ENCODE measurements around the gene HRK. TPM values are rescaled to one million over a fixed set of nuclear protein-coding genes. Genes with fewer than 3 reads are reported as not detected.

The HRK gene
- total and polyA plus RNA-seq, 9 of the 15 experiments (the other 6 are each of a cell fraction or from before 2014, with no cell fraction given) = 0.01 to 0.05 (median 0.04) TPM; not detected in 6

DNA sequence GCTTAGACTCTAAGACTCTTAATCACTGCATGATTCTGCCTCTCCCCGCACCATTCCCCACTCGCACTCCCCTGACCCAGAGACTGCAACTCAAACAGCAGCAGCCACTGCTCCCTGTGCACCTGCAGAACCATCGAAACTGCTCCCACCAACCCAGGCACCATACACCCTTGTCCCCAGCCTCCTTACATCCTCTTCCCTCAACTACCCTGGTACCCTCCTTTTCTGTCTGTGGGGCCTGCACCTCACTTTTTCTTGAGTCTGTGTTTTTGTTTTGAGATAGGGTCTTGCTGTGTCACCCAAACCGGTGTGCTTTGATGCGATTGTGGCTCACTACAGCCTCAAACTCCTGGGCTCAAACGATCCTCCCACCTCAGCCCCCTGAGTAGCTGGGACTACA lies 73.7 kb downstream of the HRK start:
- Histone ChIP-seq H3K27me3 (ENCODE audit: control insufficient read depth in 2 of 2, insufficient read depth in 2 of 2, low read length in 2 of 2) (no peaks in the 10 kb centered on the region), H2AFZ (ENCODE audit: low read depth, low read length) (no peak overlapping the region), H3K27ac (ENCODE audit: extremely low read depth, low read depth, low read length) (no peak overlapping the region), H4K20me1 (replicated peaks; ENCODE audit: control insufficient read depth, insufficient read depth, low read length) (no peaks in the 10 kb centered on the region; the same call in 1 of the 2 replicates), H3K4me3 (no peak overlapping the region), H3K9ac (ENCODE audit: insufficient read depth in 1 of 2, low read depth in 2 of 2, low read length in 2 of 2) (no peak overlapping the region), H3K36me3 (ENCODE audit: control insufficient read depth, insufficient read depth, low read length) (no peaks in the 10 kb centered on the region), H3K79me2 (ENCODE audit: control insufficient read depth, insufficient read depth, low read length) (no peaks in the 10 kb centered on the region), H3K4me1 (replicated peaks in 1 of 2; ENCODE audit: control insufficient read depth in 2 of 2, insufficient read depth in 2 of 2, low read length in 2 of 2) (no peaks in the 10 kb centered on the region; a peak in 1 of 5 replicates), H3K9me1 (ENCODE audit: control insufficient read depth, insufficient read depth, low read length) (no peaks in the 10 kb centered on the region), H3K4me2 (ENCODE audit: insufficient read depth, low read length) (no peak overlapping the region), H3K9me3 (replicated peaks; ENCODE audit: control insufficient read depth, insufficient read depth, low read depth, low read length) (no peaks in the 10 kb centered on the region)
- intact Hi-C loops (cut with micrococcal nuclease) (no loop called here), in situ Hi-C loops (cut with MboI) (no loop called here)
- DNase-seq (ENCODE audit: extremely low read depth in 1 of 4, low spot score in 3 of 4) = no peak
- POLR2A ChIA-PET = interaction anchor here (1.0 to 1.2 kb wide), 2 partner anchors 9 to 11 kb away, joined by 3 read pairs; no protein-coding TSS in a partner anchor
- TF ChIP-seq, protein P1, sequence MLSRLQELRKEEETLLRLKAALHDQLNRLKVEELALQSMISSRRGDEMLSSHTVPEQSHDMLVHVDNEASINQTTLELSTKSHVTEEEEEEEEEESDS (CRISPR knock-in tag; IDR thresholded peaks at IDR 0.05) = no peak
- TF ChIP-seq EGR1 (conservative IDR thresholded peaks at IDR 0.05) (no peak), ZNF184 (CRISPR knock-in tag; IDR thresholded peaks at IDR 0.05) (no peak), CHD2 (IDR thresholded peaks at IDR 0.05; ENCODE audit: low read depth, low read length) (no peak), TAF7 (tag; IDR thresholded peaks at IDR 0.05) (no peak), ZNF253 (CRISPR knock-in tag; conservative IDR thresholded peaks at IDR 0.05) (no peak)
- FAIRE-seq = no peak
- no TSS peak for BruUV-seq (replicated peaks)
- ATAC-seq = no peak
- WGBS (ENCODE audit: insufficient coverage, low coverage, missing lambda C conversion rate) = 45% methylated on average over 6 of the region's 6 CpGs
- CTCF ChIA-PET (ENCODE audit: low intra/inter-chr PET ratio) = no interaction called here

DNA sequence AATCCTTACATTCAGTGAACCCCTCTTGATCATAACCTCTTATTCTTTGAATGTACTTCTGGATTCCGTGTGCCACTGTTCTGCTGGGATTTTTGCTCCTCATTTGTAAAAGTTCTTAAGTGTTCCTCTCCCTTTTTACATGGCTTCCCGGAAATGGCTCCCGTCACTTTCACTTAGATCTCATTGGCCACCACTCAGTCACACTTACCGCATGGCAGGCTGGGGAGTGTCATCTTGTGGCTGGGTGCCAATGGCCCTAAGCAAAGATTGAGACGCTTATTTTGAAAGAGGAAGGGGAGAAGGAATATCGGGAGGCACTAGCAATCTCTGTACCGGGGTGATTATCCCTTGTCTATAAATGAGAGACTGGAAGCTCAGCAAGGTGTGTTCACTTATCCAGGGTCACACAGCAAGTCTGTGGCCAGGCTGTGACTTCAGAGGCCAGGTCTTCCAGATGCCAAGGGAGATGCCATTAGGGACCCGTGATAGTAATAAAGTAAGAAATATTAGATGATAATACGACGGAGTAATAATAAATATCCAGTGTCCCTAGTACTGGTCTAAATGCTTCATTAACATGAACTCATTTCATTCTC lies 74.3 kb downstream of the HRK start:
- in situ Hi-C loops (cut with MboI) (no loop called here), intact Hi-C loops (cut with micrococcal nuclease) (no loop called here)
- no peak overlapping the region for H2AFZ ChIP-seq (ENCODE audit: low read depth, low read length)
- no peak overlapping the region for H3K27ac ChIP-seq (ENCODE audit: extremely low read depth, low read depth, low read length)
- no peaks in the 10 kb centered on the region; a peak in 1 of 5 replicates for H3K4me1 ChIP-seq (replicated peaks in 1 of 2; ENCODE audit: control insufficient read depth in 2 of 2, insufficient read depth in 2 of 2, low read length in 2 of 2)
- H3K9me3 ChIP-seq (replicated peaks; ENCODE audit: control insufficient read depth, insufficient read depth, low read depth, low read length) = no peaks in the 10 kb centered on the region
- no peaks in the 10 kb centered on the region for H3K36me3 ChIP-seq (ENCODE audit: control insufficient read depth, insufficient read depth, low read length)
- no peaks in the 10 kb centered on the region for H3K79me2 ChIP-seq (ENCODE audit: control insufficient read depth, insufficient read depth, low read length)
- BruUV-seq (replicated peaks) = no TSS peak
- peak; percentile 40 for FAIRE-seq
- H3K4me2 ChIP-seq (ENCODE audit: insufficient read depth, low read length) = no peak overlapping the region
- no peaks in the 10 kb centered on the region for H3K9me1 ChIP-seq (ENCODE audit: control insufficient read depth, insufficient read depth, low read length)
- H4K20me1 ChIP-seq (replicated peaks; ENCODE audit: control insufficient read depth, insufficient read depth, low read length) = no peaks in the 10 kb centered on the region; the same call in 1 of the 2 replicates
- no peak overlapping the region for H3K4me3 ChIP-seq
- ChIA-PET POLR2A (interaction anchor here (1.0 kb wide), 1 partner anchor 9 kb away, joined by 3 read pairs; no protein-coding TSS in a partner anchor), CTCF (ENCODE audit: low intra/inter-chr PET ratio) (no interaction called here)
- H3K27me3 ChIP-seq (ENCODE audit: control insufficient read depth in 2 of 2, insufficient read depth in 2 of 2, low read length in 2 of 2) = no peaks in the 10 kb centered on the region
- peak in 2 of 4 experiments; percentile 27 for DNase-seq (ENCODE audit: extremely low read depth in 1 of 4, low spot score in 3 of 4)
- ATAC-seq = no peak; the same call in 2 of the 3 replicates
- H3K9ac ChIP-seq (ENCODE audit: insufficient read depth in 1 of 2, low read depth in 2 of 2, low read length in 2 of 2) = no peak overlapping the region
- WGBS (ENCODE audit: insufficient coverage, low coverage, missing lambda C conversion rate) = 41% methylated on average over 10 of the region's 10 CpGs
- TF ChIP-seq PHF20 (IDR thresholded peaks at IDR 0.05; ENCODE audit: partially characterized antibody) = peak; percentile 33
- TF ChIP-seq, protein P2, sequence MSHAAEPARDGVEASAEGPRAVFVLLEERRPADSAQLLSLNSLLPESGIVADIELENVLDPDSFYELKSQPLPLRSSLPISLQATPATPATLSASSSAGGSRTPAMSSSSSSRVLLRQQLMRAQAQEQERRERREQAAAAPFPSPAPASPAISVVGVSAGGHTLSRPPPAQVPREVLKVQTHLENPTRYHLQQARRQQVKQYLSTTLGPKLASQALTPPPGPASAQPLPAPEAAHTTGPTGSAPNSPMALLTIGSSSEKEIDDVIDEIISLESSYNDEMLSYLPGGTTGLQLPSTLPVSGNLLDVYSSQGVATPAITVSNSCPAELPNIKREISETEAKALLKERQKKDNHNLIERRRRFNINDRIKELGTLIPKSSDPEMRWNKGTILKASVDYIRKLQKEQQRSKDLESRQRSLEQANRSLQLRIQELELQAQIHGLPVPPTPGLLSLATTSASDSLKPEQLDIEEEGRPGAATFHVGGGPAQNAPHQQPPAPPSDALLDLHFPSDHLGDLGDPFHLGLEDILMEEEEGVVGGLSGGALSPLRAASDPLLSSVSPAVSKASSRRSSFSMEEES (CRISPR knock-in tag; IDR thresholded peaks at IDR 0.05) = no peak
- TF ChIP-seq HDAC2 (IDR thresholded peaks at IDR 0.05) = peak; percentile 30; the same call in 1 of the 2 replicates
- peak in 1 of 3 experiments; percentile 51 for TF ChIP-seq YY1 (IDR thresholded peaks at IDR 0.05; ENCODE audit: borderline replicate concordance in 1 of 3, control insufficient read depth in 1 of 3, extremely low read depth in 1 of 3, insufficient read depth in 3 of 3, insufficient read length in 1 of 3, insufficient replicate concordance in 2 of 3, low read depth in 1 of 3, low read length in 2 of 3)
- no peak for TF ChIP-seq GTF2A2 (tag; IDR thresholded peaks at IDR 0.05)
- peak; percentile 72 for TF ChIP-seq NFYB (IDR thresholded peaks at IDR 0.05; ENCODE audit: extremely low read depth, insufficient read length)
- TF ChIP-seq RCOR1 (IDR thresholded peaks at IDR 0.05; ENCODE audit: borderline replicate concordance in 1 of 2, low read depth in 2 of 2, low read length in 2 of 2) = peak in 1 of 2 experiments; percentile 24; a peak in 1 of 4 replicates
